Measurements from ENCODE around the gene COX10.
"Not testable (repeated sequence)": the region's sequence is repeated elsewhere in the genome, so short reads cannot be mapped to it uniquely, and the experiment has no call there.

Gene COX10

DNA sequence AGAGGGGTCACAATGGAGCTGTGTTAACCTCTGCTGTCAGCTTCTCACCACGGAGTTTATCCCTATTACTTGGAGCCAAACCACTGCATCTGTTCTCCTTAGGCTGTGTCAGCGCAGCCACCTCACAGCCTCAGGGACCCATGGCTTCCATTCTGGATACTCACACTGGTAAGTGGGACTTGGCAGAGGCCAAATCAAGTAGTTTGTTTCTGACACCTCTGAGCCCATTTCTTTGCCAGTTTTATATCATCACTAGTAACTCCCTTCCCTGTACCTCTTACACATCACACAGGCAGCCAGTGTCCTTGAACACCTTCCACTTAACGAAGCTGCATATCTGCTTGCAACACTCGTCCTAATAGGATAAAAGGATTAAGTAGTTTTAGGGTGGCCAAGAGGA, 108.5 kb downstream of the COX10 start:
- DNase-seq (ENCODE audit: low spot score), result not testable (repeated sequence)

- not testable (repeated sequence) for DNase-seq (ENCODE audit: low spot score)
Measured at GRCh38 chr17:14179951-14180350, 110.6 kb downstream of the COX10 start.

- not testable (repeated sequence) for DNase-seq (ENCODE audit: low spot score)
Measured at GRCh38 chr17:14182084-14182483, 112.8 kb downstream of the COX10 start.

- not testable (repeated sequence) for DNase-seq (ENCODE audit: low spot score)
Measured at GRCh38 chr17:14184536-14184935, 115.2 kb downstream of the COX10 start.

DNA sequence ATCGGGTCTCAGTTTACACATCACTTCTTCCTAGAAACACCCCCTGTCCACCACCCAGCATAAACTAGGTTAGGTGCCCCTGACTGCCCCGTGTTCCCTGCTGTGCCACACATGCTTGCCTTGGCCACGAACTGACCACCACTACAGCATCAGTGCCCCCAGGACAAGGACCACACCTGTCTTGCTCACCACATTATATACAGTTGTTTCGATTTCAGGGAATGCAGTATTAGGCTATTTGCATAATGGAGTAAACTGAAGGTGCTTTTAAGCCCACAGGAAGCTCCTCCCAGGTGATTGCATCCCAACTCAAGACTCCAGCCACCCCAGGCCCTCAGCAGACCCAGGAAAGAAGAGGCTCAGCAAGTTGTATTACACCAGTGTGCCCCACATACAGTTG, 117.1 kb downstream of the COX10 start:
- DNase-seq (ENCODE audit: low spot score), result not testable (repeated sequence)

- DNase-seq (ENCODE audit: low spot score), result not testable (repeated sequence)
Measured at GRCh38 chr17:14190774-14191173, 121.5 kb downstream of the COX10 start.

GRCh38 chr17:14191469-14191868, 122.2 kb downstream of the COX10 start:
- DNase-seq (ENCODE audit: low spot score), result not testable (repeated sequence)

DNA sequence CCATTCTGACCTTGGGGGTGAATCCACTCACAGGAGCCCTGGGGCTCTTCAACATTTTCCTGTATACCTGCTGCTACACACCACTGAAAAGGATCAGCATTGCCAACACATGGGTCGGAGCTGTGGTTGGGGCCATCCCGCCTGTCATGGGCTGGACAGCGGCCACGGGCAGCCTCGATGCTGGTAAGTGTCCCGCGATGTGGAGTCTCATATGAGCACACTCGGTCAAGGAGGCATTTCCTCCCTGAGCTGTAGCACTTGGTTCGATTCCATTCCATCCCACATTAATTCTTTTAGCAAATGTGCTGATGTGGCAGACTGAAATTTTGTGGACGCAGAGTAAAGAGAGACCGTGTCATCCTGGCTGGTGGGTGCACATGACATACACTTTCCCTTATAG, 122.7 kb downstream of the COX10 start:
- not testable (repeated sequence) for DNase-seq (ENCODE audit: low spot score)

GRCh38 chr17:14192636-14193344, 123.5 kb downstream of the COX10 start:
- not testable (repeated sequence) for DNase-seq (ENCODE audit: low spot score)

GRCh38 chr17:14196377-14196997, 127.2 kb downstream of the COX10 start:
- no peak for DNase-seq (ENCODE audit: low spot score)

- no peak for DNase-seq (ENCODE audit: low spot score)
Measured at GRCh38 chr17:14197057-14197456, 127.8 kb downstream of the COX10 start.

DNA sequence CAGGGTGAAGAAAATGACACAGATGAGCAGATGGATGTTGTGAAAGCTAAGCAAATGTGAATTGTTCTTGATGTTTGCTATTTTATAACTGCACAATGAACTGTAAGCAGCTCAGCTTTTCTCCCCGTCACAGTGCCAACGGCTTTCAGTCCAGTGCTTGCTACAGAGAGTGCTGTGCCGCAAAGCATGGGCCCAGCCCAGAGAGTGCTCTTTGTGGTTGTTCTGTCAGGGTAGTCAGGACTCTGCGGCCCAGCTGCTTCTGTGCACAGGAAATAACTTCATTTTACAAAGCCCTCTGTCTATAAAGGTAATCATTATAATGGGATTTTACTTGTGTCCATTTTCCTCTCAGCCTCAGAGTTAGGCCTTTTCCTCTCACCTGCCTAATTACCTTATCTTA, 128.3 kb downstream of the COX10 start:
- DNase-seq (ENCODE audit: low spot score), result peak; percentile 45

DNA sequence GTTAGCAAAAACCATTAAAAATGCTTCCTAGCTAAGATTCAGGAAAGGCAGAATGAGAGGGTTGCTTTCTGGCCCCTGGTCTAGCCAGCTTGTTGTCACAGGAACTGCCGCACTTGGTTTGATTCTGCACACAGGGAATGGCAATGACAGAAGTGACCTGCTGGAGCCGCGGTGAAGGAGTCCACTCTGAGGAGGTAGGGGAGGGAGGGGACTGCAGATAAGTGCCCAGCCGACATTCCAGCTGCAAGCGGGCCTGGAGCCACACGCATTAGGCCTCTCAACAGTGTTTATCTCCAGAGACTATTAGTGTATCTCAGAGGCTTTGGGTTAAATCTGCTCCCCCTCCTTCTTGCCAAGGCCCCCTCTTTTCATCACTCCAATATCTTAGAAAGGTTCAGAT, 128.7 kb downstream of the COX10 start:
- DNase-seq (ENCODE audit: low spot score), result no peak

DNA sequence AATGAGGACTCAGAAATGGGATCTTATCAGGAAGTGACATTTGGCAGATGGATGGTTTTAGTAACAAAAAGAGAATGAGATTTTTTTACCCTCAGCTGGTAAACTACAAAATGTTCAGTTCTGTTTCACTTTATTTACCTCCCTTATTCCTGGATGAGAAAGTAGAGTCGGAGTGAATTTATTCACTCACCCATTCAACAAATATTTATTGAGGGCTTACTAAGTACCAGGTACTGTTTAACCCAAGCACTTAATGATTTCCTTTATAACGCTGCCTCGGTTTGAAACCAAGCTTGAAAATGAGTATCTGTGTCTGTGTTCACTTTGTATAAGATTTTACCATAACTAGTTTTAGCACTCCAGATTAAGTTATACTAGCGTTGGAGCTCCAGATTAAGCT, 129.3 kb downstream of the COX10 start:
- DNase-seq (ENCODE audit: low spot score), result no peak

GRCh38 chr17:14199601-14200000, 130.3 kb downstream of the COX10 start:
- DNase-seq (ENCODE audit: low spot score), result no peak

DNA sequence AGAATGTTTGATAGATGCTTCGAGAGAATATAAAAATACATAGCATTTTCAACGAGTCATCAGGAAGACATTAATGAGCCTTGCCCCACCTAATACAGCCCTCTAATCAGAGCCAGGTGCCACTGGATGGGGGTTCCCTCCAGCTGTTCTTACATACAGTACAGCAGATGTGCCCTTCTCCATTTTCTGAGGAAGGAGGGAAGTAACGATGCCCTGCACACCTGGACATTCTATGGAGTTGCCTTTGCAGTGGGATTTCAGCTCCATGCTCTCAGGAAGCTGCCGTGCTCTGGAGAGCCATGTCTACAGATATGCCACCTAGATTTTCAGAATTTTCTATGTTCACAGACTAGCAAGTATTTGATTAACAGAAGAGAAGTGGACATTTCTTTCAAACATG, 131.1 kb downstream of the COX10 start:
- DNase-seq (ENCODE audit: low spot score), result no peak

GRCh38 chr17:14201021-14201987, 132.0 kb downstream of the COX10 start:
- peak; percentile 67 for DNase-seq (ENCODE audit: low spot score)

- DNase-seq (ENCODE audit: low spot score), result no peak
Measured at GRCh38 chr17:14201988-14202380, 132.7 kb downstream of the COX10 start.

GRCh38 chr17:14202388-14203166, 133.3 kb downstream of the COX10 start:
- DNase-seq (ENCODE audit: low spot score), result no peak

- peak; percentile 45 for DNase-seq (ENCODE audit: low spot score)
Measured at GRCh38 chr17:14203388-14203787, 134.1 kb downstream of the COX10 start.

DNA sequence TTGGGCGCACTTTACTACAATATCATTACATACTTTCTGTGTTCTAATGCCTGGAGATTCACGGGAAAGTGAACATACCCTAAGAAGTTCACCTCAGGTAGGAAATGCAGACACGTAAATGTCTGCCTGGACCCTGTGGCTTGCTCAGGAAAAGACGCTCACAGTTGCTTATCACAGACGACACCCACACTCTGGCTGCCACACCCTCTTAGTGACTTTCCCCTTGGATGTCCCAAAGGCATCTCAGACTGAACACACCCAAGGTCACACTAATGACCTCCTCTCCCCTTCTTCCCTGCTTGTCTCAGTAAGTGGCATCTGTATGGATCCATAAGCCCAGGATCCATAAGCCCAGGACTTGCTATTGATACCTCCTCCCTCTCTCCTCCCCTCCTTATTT, 134.8 kb downstream of the COX10 start:
- no peak for DNase-seq (ENCODE audit: low spot score)

DNA sequence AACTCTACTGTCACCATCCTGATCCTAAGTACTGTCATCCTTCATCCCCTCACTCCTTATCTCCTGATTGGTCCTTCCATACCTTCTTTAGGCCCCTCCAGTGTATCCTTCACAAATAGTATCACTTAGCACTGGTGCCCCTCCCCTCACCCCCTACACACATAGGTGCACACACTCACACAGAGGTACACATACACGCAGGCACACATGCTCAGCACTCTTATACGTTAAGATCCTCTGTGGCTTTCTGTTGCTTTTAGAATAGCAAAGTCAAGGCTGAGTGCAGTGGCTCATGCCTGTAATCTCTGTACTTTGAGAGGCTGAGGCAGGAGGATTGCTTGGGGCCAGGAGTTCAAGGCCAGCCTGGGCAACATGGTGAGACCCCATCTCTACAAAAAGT, 135.2 kb downstream of the COX10 start:
- DNase-seq (ENCODE audit: low spot score), result no peak

Measured in CD4-positive, alpha-beta T cell treated with Interleukin-15 for 4 hours (primary cell).